Colonic mucosa (tissue), 4 donors: ENCODE measurements around the gene NDOR1. TPM values are rescaled to one million over a fixed set of nuclear protein-coding genes. Genes with fewer than 3 reads are reported as not detected.
"Not testable (repeated sequence)": the region's sequence is repeated elsewhere in the genome, so short reads cannot be mapped to it uniquely, and the experiment has no call there.

Experiments used
- DNase-seq: peaks from one replicate; pipeline ENCODE4 v3.0.0-alpha.2; 2020
- H3K27ac ChIP-seq: fragments of 200-600 bp; one replicate; pipeline ENCODE4 v1.8.0; 2021
- H3K27me3 ChIP-seq: fragments of 200-600 bp; one replicate; pipeline ENCODE4 v1.8.0; 2021
- H3K36me3 ChIP-seq: fragments of 200-600 bp; one replicate; pipeline ENCODE4 v1.8.0; 2021
- H3K4me1 ChIP-seq: fragments of 200-600 bp; one replicate; pipeline ENCODE4 v1.8.0; 2021; ENCODE audit warnings: mild to moderate bottlenecking
- H3K4me3 ChIP-seq: fragments of 200-600 bp; one replicate; pipeline ENCODE4 v1.8.0; 2021
- H3K9ac ChIP-seq, 2 donors: one replicate each; pipeline ENCODE4 v1.7.0; 2013; ENCODE audit warnings: control low read depth in 2 of 2, low read depth in 2 of 2, low read length in 2 of 2
- H3K9me3 ChIP-seq: fragments of 200-600 bp; one replicate; pipeline ENCODE4 v1.8.0; 2021
- CTCF ChIP-seq: fragments of 200-600 bp; IDR thresholded peaks from one replicate; pipeline ENCODE4 v1.8.0; 2022; ENCODE audit warnings: antibody characterized with exemption, mild to moderate bottlenecking
- intact Hi-C: fragments of 100-400 bp; cut with DNase I; formaldehyde crosslinking; loops from one replicate; pipeline ENCODE4 v1.14.1; 2022
- total RNA-seq, 2 donors: library from RNA; stranded (reverse); fragmentation: NEBNext Ultra II Directional in 1 of 2; extraction: Animal tissue kit (Norgen Biotek cat#: 25700) in 1 of 2; gene quantifications; one replicate each; pipeline ENCODE4 v1.2.1, GENCODE V29; 2021
- donor health status: healthy.
- donor health status: DM: no; HTN: no; CAD: no.
- donor health status: DM: no; HTN: no; CAD: no.

The NDOR1 gene
- total RNA-seq, 2 donors from 2014 or later, result 11.7 to 36.9 TPM

GRCh38 chr9:137240318-137240840 is 34.9 kb downstream of the NDOR1 start:
- Histone ChIP-seq H3K27me3 (no peaks in the 10 kb centered on the region), H3K27ac (peak overlapping the region; percentile 99), H3K9ac (peak overlapping the region; percentile 78 to 91), H3K36me3 (peaks cover 10% of the 10 kb centered on the region), H3K9me3 (no peaks in the 10 kb centered on the region), H3K4me3 (peak overlapping the region; percentile 67), H3K4me1 (peaks cover 36% of the 10 kb centered on the region)
- TF ChIP-seq CTCF, result no peak
- intact Hi-C loops, result no loop called here
- peak; percentile 81 for DNase-seq

GRCh38 chr9:137240841-137241489 is 35.5 kb downstream of the NDOR1 start, which contains the start of gene TUBB4B:
Gene TUBB4B (plus strand): TSS chr9:137241287. CDS start chr9:137241361, 74 bp downstream.
- intact Hi-C loops, result no loop called here
- H3K4me1 ChIP-seq, result peaks cover 36% of the 10 kb centered on the region
- no peaks in the 10 kb centered on the region for H3K9me3 ChIP-seq
- H3K36me3 ChIP-seq, result peaks cover 10% of the 10 kb centered on the region
- H3K27me3 ChIP-seq, result no peaks in the 10 kb centered on the region
- peak within 1 kb of the TSS; percentile 96 for H3K4me3 ChIP-seq
- peak within 1 kb of the TSS; percentile 96 to 97 for H3K9ac ChIP-seq
- no peak for TF ChIP-seq CTCF
- H3K27ac ChIP-seq, result peak within 1 kb of the TSS; percentile 99
- DNase-seq, result peak; percentile 99

GRCh38 chr9:137241490-137242268 is 36.2 kb downstream of the NDOR1 start:
- H3K4me3 ChIP-seq, result peak overlapping the region; percentile 96
- H3K9me3 ChIP-seq, result no peaks in the 10 kb centered on the region
- intact Hi-C loops, result no loop called here
- peak overlapping the region; percentile 89 for H3K27ac ChIP-seq
- no peak for TF ChIP-seq CTCF
- H3K4me1 ChIP-seq, result peaks cover 29% of the 10 kb centered on the region
- H3K36me3 ChIP-seq, result peaks cover 10% of the 10 kb centered on the region
- H3K27me3 ChIP-seq, result no peaks in the 10 kb centered on the region
- peak; percentile 71 for DNase-seq
- peak overlapping the region; percentile 96 to 97 for H3K9ac ChIP-seq

GRCh38 chr9:137242269-137243203 is 37.0 kb downstream of the NDOR1 start:
- TF ChIP-seq CTCF, result no peak
- DNase-seq, result peak; percentile 23
- Histone ChIP-seq H3K36me3 (peaks cover 10% of the 10 kb centered on the region), H3K9me3 (no peaks in the 10 kb centered on the region), H3K4me3 (peak overlapping the region; percentile 96), H3K4me1 (peaks cover 20% of the 10 kb centered on the region), H3K27me3 (no peaks in the 10 kb centered on the region), H3K9ac (peak overlapping the region; percentile 96 to 97), H3K27ac (peak overlapping the region; percentile 89)
- intact Hi-C loops, result no loop called here

GRCh38 chr9:137243266-137243625 is 37.7 kb downstream of the NDOR1 start:
- intact Hi-C loops, H3K27ac ChIP-seq, H3K9me3 ChIP-seq, DNase-seq, H3K4me3 ChIP-seq, H3K27me3 ChIP-seq: not testable (repeated sequence)
- H3K4me1 ChIP-seq, result peaks cover 13% of the 10 kb centered on the region
- peak overlapping the region; percentile 14 to 96 for H3K9ac ChIP-seq
- H3K36me3 ChIP-seq, result peaks cover 10% of the 10 kb centered on the region
